ENCODE results near the gene IL5RA. TPM values are rescaled to one million over a fixed set of nuclear protein-coding genes. Genes with fewer than 3 reads are reported as not detected.

Gene IL5RA
- total RNA-seq, 5 donors from 2014 or later (not counting 1 experiment from before 2014, with no cell fraction given), result 0.43 to 5.0 (median 0.73) TPM

DNA sequence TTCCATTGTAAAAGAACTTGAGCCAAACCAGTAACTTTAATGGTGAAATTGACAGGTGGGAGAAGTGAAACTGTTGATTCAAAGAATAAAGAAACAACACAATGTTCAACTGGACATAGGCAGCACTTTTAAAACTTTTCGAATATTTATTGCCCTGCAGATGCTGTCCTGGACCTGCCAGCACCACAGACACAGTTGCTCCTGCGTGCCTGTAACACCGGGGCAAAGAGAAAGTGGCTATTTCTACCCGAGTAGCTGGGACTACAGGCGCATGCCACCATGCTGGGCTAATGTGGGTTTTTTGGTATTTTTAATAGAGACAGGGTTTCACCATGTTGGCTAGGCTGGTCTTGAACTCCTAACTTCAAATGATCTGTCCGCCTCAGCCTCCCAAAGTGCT, 7.4 kb downstream of the IL5RA start:
- no peak overlapping the region for H3K27ac Mint-ChIP-seq
- ATAC-seq (replicated peaks in 1 of 4), result no peak
- H3K4me3 Mint-ChIP-seq, result no peak overlapping the region
- Histone ChIP-seq H3K9me3 (no peaks in the 10 kb centered on the region), H3K4me3 (ENCODE audit: control insufficient read depth in 1 of 2, extremely low read depth in 1 of 2, low read length in 1 of 2) (no peak overlapping the region), H3K27me3 (replicated peaks in 1 of 2; ENCODE audit: control insufficient read depth in 2 of 2, extremely low read depth in 1 of 2, insufficient read depth in 2 of 2, low read length in 1 of 2) (no peaks in the 10 kb centered on the region), H3K4me1 (ENCODE audit: control insufficient read depth in 1 of 2, extremely low read depth in 1 of 2, insufficient read depth in 2 of 2, low read length in 2 of 2) (no peaks in the 10 kb centered on the region), H3K27ac (ENCODE audit: low read length) (no peak overlapping the region), H3K36me3 (ENCODE audit: control insufficient read depth in 2 of 2, extremely low read depth in 1 of 2, insufficient read depth in 1 of 2, low read length in 1 of 2) (no peaks in the 10 kb centered on the region)
- peaks cover 0 to 5% (median 0%) of the 10 kb centered on the region in 3 donors for H3K4me1 Mint-ChIP-seq
- POLR2A ChIA-PET, result no interaction called here
- H3K27me3 Mint-ChIP-seq, result peaks cover 0 to 5% of the 10 kb centered on the region in 2 donors
- H3K9me3 Mint-ChIP-seq, result no peaks in the 10 kb centered on the region
- H3K36me3 Mint-ChIP-seq, result no peaks in the 10 kb centered on the region
- CTCF ChIA-PET, result no interaction called here
- DNase-seq, result no peak
- WGBS (ENCODE audit: insufficient coverage), result 76% methylated on average over 4 of the region's 6 CpGs

DNA sequence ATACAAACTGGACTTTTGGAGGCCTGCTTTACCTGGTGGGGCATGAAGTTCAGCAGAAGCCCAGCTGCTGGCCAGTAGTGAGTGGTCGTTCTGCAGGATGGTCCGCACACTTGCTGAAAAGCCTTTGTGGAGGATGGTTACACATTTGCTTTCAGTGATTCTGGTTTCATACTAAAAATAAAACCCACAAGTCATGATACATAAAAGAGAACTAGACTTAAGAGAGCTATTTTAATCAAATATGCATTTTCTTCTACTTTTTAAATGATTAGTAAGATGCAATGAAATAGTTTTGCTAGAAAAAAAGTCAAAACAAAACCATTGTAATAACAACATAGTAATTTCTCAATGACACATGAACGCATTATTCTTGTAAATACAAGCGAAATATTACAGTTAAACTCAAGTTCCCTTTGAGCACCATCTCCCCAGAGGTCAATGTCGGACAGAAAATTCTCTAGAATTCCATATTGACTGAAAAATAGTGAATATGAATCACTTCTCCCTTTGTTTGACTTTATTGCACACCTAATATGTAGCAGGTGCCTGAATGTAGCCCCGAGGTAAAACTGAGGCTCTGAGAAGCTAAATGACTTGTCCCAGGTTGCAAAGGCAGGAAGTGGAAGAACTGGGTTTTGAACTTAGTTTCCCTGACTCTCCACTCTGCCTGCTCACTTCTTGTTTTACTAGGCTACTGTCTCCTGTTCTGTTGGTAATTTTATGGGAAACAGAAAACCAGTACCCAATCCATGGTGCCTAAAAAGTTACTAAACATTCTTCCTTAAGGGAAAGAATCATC, 8.3 kb downstream of the IL5RA start:
- no peaks in the 10 kb centered on the region for H3K9me3 Mint-ChIP-seq
- peaks cover 0 to 5% of the 10 kb centered on the region in 2 donors for H3K27me3 Mint-ChIP-seq
- no peaks in the 10 kb centered on the region for H3K27me3 ChIP-seq (replicated peaks in 1 of 2; ENCODE audit: control insufficient read depth in 2 of 2, extremely low read depth in 1 of 2, insufficient read depth in 2 of 2, low read length in 1 of 2)
- ChIA-PET POLR2A (no interaction called here), CTCF (no interaction called here)
- no CpG with 5 or more reads among the region's 6 CpGs for WGBS (ENCODE audit: insufficient coverage)
- DNase-seq (no peak), ATAC-seq (replicated peaks in 1 of 4) (no peak)
- no peaks in the 10 kb centered on the region for H3K4me1 ChIP-seq (ENCODE audit: control insufficient read depth in 1 of 2, extremely low read depth in 1 of 2, insufficient read depth in 2 of 2, low read length in 2 of 2)
- H3K27ac Mint-ChIP-seq, result no peak overlapping the region
- no peaks in the 10 kb centered on the region for H3K36me3 Mint-ChIP-seq
- H3K4me3 ChIP-seq (ENCODE audit: control insufficient read depth in 1 of 2, extremely low read depth in 1 of 2, low read length in 1 of 2), result no peak overlapping the region
- no peaks in the 10 kb centered on the region for H3K9me3 ChIP-seq
- H3K36me3 ChIP-seq (ENCODE audit: control insufficient read depth in 2 of 2, extremely low read depth in 1 of 2, insufficient read depth in 1 of 2, low read length in 1 of 2), result no peaks in the 10 kb centered on the region
- H3K27ac ChIP-seq (ENCODE audit: low read length), result no peak overlapping the region
- H3K4me3 Mint-ChIP-seq, result no peak overlapping the region
- H3K4me1 Mint-ChIP-seq, result peaks cover 0 to 2% (median 0%) of the 10 kb centered on the region in 3 donors

DNA sequence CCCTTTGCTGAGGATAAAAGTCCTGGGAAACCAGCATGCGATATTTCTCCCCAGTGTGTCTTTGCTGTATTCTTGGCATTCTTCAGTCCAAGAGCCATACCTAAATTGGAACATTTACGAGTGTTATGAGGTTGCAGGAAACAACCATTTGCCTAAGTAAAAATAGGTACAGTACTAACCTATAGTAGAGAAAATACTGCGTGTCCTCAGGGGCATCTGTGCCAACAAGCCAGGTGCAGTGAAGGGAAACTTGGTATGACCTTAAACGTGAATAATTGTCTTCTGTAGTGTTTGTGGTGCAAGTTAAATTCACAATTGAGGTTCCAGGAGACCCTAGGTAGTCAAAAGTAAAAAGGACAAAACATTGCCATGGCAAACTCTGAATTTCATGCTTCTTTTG, 12.2 kb downstream of the IL5RA start:
- CTCF ChIA-PET, result no interaction called here
- no peak overlapping the region for H3K27ac ChIP-seq (ENCODE audit: low read length)
- WGBS (ENCODE audit: insufficient coverage), result 75% methylated on average over 2 of the region's 4 CpGs

DNA sequence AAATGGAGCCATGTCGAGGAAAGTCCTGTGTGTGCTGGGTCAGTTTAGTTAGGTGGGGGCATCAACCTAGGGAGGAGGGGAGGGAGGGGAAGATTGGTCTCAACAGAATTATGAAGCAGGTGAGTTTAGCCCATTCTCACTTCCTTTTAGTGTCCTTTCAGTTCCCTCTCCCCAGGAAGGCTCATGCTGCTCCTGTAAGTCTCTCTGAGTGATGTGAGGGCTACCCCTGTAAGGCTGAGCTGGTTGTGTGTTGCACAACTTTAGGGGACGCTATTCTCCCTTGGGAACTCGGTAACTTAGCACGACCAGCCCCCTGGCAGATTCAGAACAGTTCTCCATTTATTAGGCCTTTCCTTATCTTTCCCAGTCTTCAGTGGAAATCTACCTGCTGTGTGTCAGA, 21.2 kb downstream of the IL5RA start:
- H3K27me3 Mint-ChIP-seq, result peaks cover 2 to 5% of the 10 kb centered on the region in 2 donors
- no peak overlapping the region for H3K4me3 Mint-ChIP-seq
- no peaks in the 10 kb centered on the region for H3K36me3 Mint-ChIP-seq
- DNase-seq, result no peak
- no peaks in the 10 kb centered on the region for H3K9me3 Mint-ChIP-seq
- H3K27ac Mint-ChIP-seq, result no peak overlapping the region
- ChIA-PET CTCF (interaction anchor here in 1 of 2 donors (0.6 to 0.8 kb wide), 2 partner anchors 9 to 44 kb away, joined by 4 read pairs; no protein-coding TSS in a partner anchor), POLR2A (no interaction called here)
- no CpG with 5 or more reads among the region's 4 CpGs for WGBS (ENCODE audit: insufficient coverage)
- Histone ChIP-seq H3K27ac (ENCODE audit: low read length) (no peak overlapping the region), H3K9me3 (no peaks in the 10 kb centered on the region), H3K27me3 (replicated peaks in 1 of 2; ENCODE audit: control insufficient read depth in 2 of 2, extremely low read depth in 1 of 2, insufficient read depth in 2 of 2, low read length in 1 of 2) (no peaks in the 10 kb centered on the region), H3K4me3 (ENCODE audit: control insufficient read depth in 1 of 2, extremely low read depth in 1 of 2, low read length in 1 of 2) (no peak overlapping the region), H3K36me3 (ENCODE audit: control insufficient read depth in 2 of 2, extremely low read depth in 1 of 2, insufficient read depth in 1 of 2, low read length in 1 of 2) (no peaks in the 10 kb centered on the region), H3K4me1 (ENCODE audit: control insufficient read depth in 1 of 2, extremely low read depth in 1 of 2, insufficient read depth in 2 of 2, low read length in 2 of 2) (no peaks in the 10 kb centered on the region)
- ATAC-seq (replicated peaks in 1 of 4), result no peak
- no peaks in the 10 kb centered on the region for H3K4me1 Mint-ChIP-seq

More for the DNA sequence above, 12.2 kb downstream of the IL5RA start:
- Mint-ChIP-seq H3K36me3 (no peaks in the 10 kb centered on the region), H3K9me3 (no peaks in the 10 kb centered on the region), H3K4me3 (no peak overlapping the region), H3K27ac (no peak overlapping the region), H3K4me1 (no peaks in the 10 kb centered on the region), H3K27me3 (peaks cover 2 to 12% of the 10 kb centered on the region in 2 donors)
- no peaks in the 10 kb centered on the region for H3K36me3 ChIP-seq (ENCODE audit: control insufficient read depth in 2 of 2, extremely low read depth in 1 of 2, insufficient read depth in 1 of 2, low read length in 1 of 2)
- no peaks in the 10 kb centered on the region for H3K27me3 ChIP-seq (replicated peaks in 1 of 2; ENCODE audit: control insufficient read depth in 2 of 2, extremely low read depth in 1 of 2, insufficient read depth in 2 of 2, low read length in 1 of 2)
- POLR2A ChIA-PET, result no interaction called here
- DNase-seq, result no peak
- ATAC-seq (replicated peaks in 1 of 4), result no peak
- no peaks in the 10 kb centered on the region for H3K4me1 ChIP-seq (ENCODE audit: control insufficient read depth in 1 of 2, extremely low read depth in 1 of 2, insufficient read depth in 2 of 2, low read length in 2 of 2)
- H3K9me3 ChIP-seq, result no peaks in the 10 kb centered on the region
- no peak overlapping the region for H3K4me3 ChIP-seq (ENCODE audit: control insufficient read depth in 1 of 2, extremely low read depth in 1 of 2, low read length in 1 of 2)

DNA sequence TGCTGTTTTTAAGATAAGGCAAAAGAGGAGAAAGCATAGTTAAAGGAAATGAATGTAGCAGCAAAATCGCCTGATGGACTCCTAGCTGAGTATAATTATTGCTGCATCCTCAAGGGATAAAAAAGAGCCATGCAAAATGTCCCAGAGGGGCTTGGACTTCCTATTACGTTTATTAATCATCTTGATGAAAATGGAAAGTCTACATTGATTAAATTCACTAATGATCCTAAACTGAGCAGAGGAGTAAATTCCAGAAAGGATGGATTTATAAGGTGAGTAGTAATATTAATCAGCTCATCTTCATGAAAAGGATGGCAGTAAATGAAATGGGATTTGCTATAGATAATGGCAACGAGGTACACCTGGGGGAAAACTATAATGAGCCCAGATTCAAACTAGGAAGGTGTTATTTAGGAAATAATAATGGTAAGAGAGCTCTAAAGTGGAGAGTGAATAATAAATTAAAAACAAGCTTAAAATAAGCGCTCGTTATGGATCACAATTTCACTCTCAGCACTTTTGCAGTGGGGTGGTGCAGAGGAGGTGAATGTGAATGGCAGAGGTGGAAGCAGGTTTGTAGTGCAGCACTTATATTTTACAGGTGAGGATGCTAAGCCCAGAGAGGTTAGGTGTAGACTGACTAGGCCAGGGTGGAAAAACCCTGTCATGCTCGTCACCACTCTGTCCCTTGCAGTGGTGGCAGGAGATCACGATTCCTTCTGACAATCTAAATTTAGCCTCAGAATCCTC, 22.3 kb downstream of the IL5RA start:
- DNase-seq (no peak), ATAC-seq (replicated peaks in 1 of 4) (no peak)
- Mint-ChIP-seq H3K27me3 (peaks cover 0 to 3% of the 10 kb centered on the region in 2 donors), H3K4me1 (no peaks in the 10 kb centered on the region), H3K9me3 (no peaks in the 10 kb centered on the region), H3K4me3 (no peak overlapping the region), H3K27ac (no peak overlapping the region), H3K36me3 (no peaks in the 10 kb centered on the region)
- Histone ChIP-seq H3K27ac (ENCODE audit: low read length) (no peak overlapping the region), H3K27me3 (replicated peaks in 1 of 2; ENCODE audit: control insufficient read depth in 2 of 2, extremely low read depth in 1 of 2, insufficient read depth in 2 of 2, low read length in 1 of 2) (no peaks in the 10 kb centered on the region), H3K9me3 (no peaks in the 10 kb centered on the region), H3K4me1 (ENCODE audit: control insufficient read depth in 1 of 2, extremely low read depth in 1 of 2, insufficient read depth in 2 of 2, low read length in 2 of 2) (no peaks in the 10 kb centered on the region), H3K4me3 (ENCODE audit: control insufficient read depth in 1 of 2, extremely low read depth in 1 of 2, low read length in 1 of 2) (no peak overlapping the region), H3K36me3 (ENCODE audit: control insufficient read depth in 2 of 2, extremely low read depth in 1 of 2, insufficient read depth in 1 of 2, low read length in 1 of 2) (no peaks in the 10 kb centered on the region)
- CTCF ChIA-PET, result no interaction called here
- POLR2A ChIA-PET, result no interaction called here
- WGBS (ENCODE audit: insufficient coverage), result 91% methylated on average over 4 of the region's 7 CpGs

DNA sequence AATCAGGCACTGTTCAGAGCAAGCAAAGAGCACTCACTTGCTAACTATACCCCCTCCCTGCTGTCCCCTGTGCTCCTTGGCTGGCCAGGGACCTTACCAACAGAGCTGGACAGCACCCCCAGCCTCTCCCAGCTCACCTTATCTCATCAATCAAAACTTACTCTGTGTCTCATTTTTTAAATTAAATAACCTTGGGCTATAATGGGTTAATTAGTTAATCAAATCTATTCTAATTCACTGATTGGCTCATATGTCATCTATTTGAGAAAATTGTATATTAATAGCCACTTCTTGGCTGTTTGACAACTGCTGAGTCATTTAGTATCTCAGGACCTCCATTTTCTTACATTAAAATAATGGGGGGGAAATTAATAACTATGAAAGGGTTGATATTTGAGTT, 22.9 kb downstream of the IL5RA start:
- Histone ChIP-seq H3K27ac (ENCODE audit: low read length) (no peak overlapping the region), H3K9me3 (no peaks in the 10 kb centered on the region), H3K4me3 (ENCODE audit: control insufficient read depth in 1 of 2, extremely low read depth in 1 of 2, low read length in 1 of 2) (no peak overlapping the region), H3K36me3 (ENCODE audit: control insufficient read depth in 2 of 2, extremely low read depth in 1 of 2, insufficient read depth in 1 of 2, low read length in 1 of 2) (no peaks in the 10 kb centered on the region), H3K4me1 (ENCODE audit: control insufficient read depth in 1 of 2, extremely low read depth in 1 of 2, insufficient read depth in 2 of 2, low read length in 2 of 2) (no peaks in the 10 kb centered on the region), H3K27me3 (replicated peaks in 1 of 2; ENCODE audit: control insufficient read depth in 2 of 2, extremely low read depth in 1 of 2, insufficient read depth in 2 of 2, low read length in 1 of 2) (no peaks in the 10 kb centered on the region)
- Mint-ChIP-seq H3K9me3 (no peaks in the 10 kb centered on the region), H3K4me3 (no peak overlapping the region), H3K36me3 (no peaks in the 10 kb centered on the region), H3K27me3 (peaks cover 0 to 4% of the 10 kb centered on the region in 2 donors), H3K27ac (no peak overlapping the region), H3K4me1 (no peaks in the 10 kb centered on the region)
- ATAC-seq (replicated peaks in 1 of 4) (no peak), DNase-seq (no peak)
- POLR2A ChIA-PET, result no interaction called here
- CTCF ChIA-PET, result no interaction called here
